ENCODE data around the gene PMVK.
"Not testable (repeated sequence)": the region's sequence is repeated elsewhere in the genome, so short reads cannot be mapped to it uniquely, and the experiment has no call there.

PMVK gene

GRCh38 chr1:154936555-154937084 lies at the start of gene PMVK:
Gene PMVK, minus strand, starts transcription at chr1:154936719. Its CDS starts 34 bp downstream, at chr1:154936685.
- DNase-seq: peak; percentile 92

- DNase-seq: no peak
Measured at GRCh38 chr1:154983776-154984466, 47.4 kb upstream of the PMVK start.

- DNase-seq: peak; percentile 92
Measured at GRCh38 chr1:154982897-154983648, 46.6 kb upstream of the PMVK start, which contains the start of gene FLAD1. Gene FLAD1, plus strand, starts transcription at chr1:154983344. Its CDS starts 351 bp downstream, at chr1:154983695.

- DNase-seq: no peak
Measured at GRCh38 chr1:154982341-154982740, 45.8 kb upstream of the PMVK start.

- no peak for DNase-seq
Measured at GRCh38 chr1:154978360-154978759, 41.8 kb upstream of the PMVK start.

- not testable (repeated sequence) for DNase-seq
Measured at GRCh38 chr1:154977762-154978161, 41.2 kb upstream of the PMVK start.

GRCh38 chr1:154975409-154976059 lies 39.0 kb upstream of the PMVK start:
- peak; percentile 52 for DNase-seq

GRCh38 chr1:154974808-154975408 lies 38.4 kb upstream of the PMVK start:
- peak; percentile 92 for DNase-seq

GRCh38 chr1:154974102-154974807 lies 37.7 kb upstream of the PMVK start, which contains the start of gene CKS1B:
Gene CKS1B, plus strand, starts transcription at chr1:154974681. Its CDS starts 65 bp downstream, at chr1:154974746.
- DNase-seq: peak; percentile 92

GRCh38 chr1:154973344-154974101 lies 37.0 kb upstream of the PMVK start:
- DNase-seq: peak; percentile 91

- DNase-seq: no peak
Measured at GRCh38 chr1:154972517-154973343, 36.2 kb upstream of the PMVK start.

GRCh38 chr1:154972213-154972516 lies 35.6 kb upstream of the PMVK start:
- no peak for DNase-seq

GRCh38 chr1:154971341-154971998 lies 35.0 kb upstream of the PMVK start:
- DNase-seq: no peak

- DNase-seq: no peak
Measured at GRCh38 chr1:154970631-154971340, 34.3 kb upstream of the PMVK start, which contains the start of gene SHC1. Gene SHC1, minus strand, starts transcription at chr1:154970747. Its CDS starts 221 bp downstream, at chr1:154970526.

- no peak for DNase-seq
Measured at GRCh38 chr1:154969860-154970452, 33.4 kb upstream of the PMVK start.

- no peak for DNase-seq
Measured at GRCh38 chr1:154969246-154969645, 32.7 kb upstream of the PMVK start.

GRCh38 chr1:154968731-154969130 lies 32.2 kb upstream of the PMVK start:
- no peak for DNase-seq

- no peak for DNase-seq
Measured at GRCh38 chr1:154967331-154967950, 30.9 kb upstream of the PMVK start.
